SU-DHL-6 (cell line): ENCODE data around the gene UTP14A.
"Not testable (repeated sequence)": the region's sequence is repeated elsewhere in the genome, so short reads cannot be mapped to it uniquely, and the experiment has no call there.

Experiments used
- H2AFZ ChIP-seq: fragments of 200-600 bp; sonication (generic); 2 replicates; pipeline ENCODE4 v1.6.1; 2014; ENCODE audit warnings: low read depth, mild to moderate bottlenecking, moderate library complexity, mixed read lengths, antibody characterized with exemption, low read length; ENCODE audit not compliant: severe bottlenecking
- H3F3A ChIP-seq: fragments of 200-600 bp; shearing (Covaris generic); 2 replicates; pipeline ENCODE4 v1.6.0; 2016; ENCODE audit warnings: antibody characterized with exemption, mild to moderate bottlenecking; ENCODE audit not compliant: insufficient read depth
- H3K27ac ChIP-seq: fragments of 200-600 bp; sonication (generic); 2 replicates; pipeline ENCODE4 v1.5.1; 2016; ENCODE audit warnings: low read depth, mild to moderate bottlenecking, low read length, moderate library complexity, mixed read lengths
- H3K27me3 ChIP-seq: fragments of 200-600 bp; sonication (generic), shearing (Covaris generic); 2 replicates; pipeline ENCODE4 v1.6.0; 2014; ENCODE audit warnings: mild to moderate bottlenecking, low read length
- H3K36me3 ChIP-seq: fragments of 200-600 bp; sonication (generic); 2 replicates; pipeline ENCODE4 v1.6.1; 2014; ENCODE audit warnings: mild to moderate bottlenecking, low read length, mixed read lengths
- H3K4me2 ChIP-seq: fragments of 300-600, 200-600 bp; shearing (Covaris generic), sonication (generic); 2 replicates; pipeline ENCODE4 v1.6.0; 2014; ENCODE audit warnings: low read length, low read depth, mild to moderate bottlenecking; ENCODE audit not compliant: poor library complexity, severe bottlenecking
- H3K4me3 ChIP-seq: fragments of 200-600 bp; sonication (generic); 2 replicates; pipeline ENCODE4 v1.5.1; 2014; ENCODE audit warnings: antibody characterized with exemption, low read length, mild to moderate bottlenecking, mixed read lengths; ENCODE audit not compliant: insufficient read depth, poor library complexity, severe bottlenecking
- H3K79me2 ChIP-seq: fragments of 200-600 bp; sonication (generic); 2 replicates; pipeline ENCODE4 v1.6.1; 2014; ENCODE audit warnings: mild to moderate bottlenecking, low read length, moderate library complexity; ENCODE audit not compliant: insufficient read depth
- H3K9ac ChIP-seq: fragments of 200-600 bp; sonication (generic); 2 replicates; pipeline ENCODE4 v1.7.0; 2014; ENCODE audit warnings: mild to moderate bottlenecking, low read length
- H3K9me2 ChIP-seq: fragments of 200-600 bp; sonication (generic); replicated peaks from 2 replicates; pipeline ENCODE4 v1.6.1; 2014; ENCODE audit warnings: low read length; ENCODE audit not compliant: insufficient read depth
- H3K9me3 ChIP-seq: fragments of 200-600 bp; sonication (generic); 2 replicates; pipeline ENCODE4 v1.6.1; 2014; ENCODE audit warnings: low read length, mixed read lengths; ENCODE audit not compliant: insufficient read depth
- H4K20me1 ChIP-seq: fragments of 200-600 bp; sonication (generic); 2 replicates; pipeline ENCODE4 v1.6.1; 2014; ENCODE audit warnings: low read depth, mild to moderate bottlenecking, antibody characterized with exemption, low read length, moderate library complexity, mixed read lengths
- EZH2phosphoT487 ChIP-seq: fragments of 200-600 bp; sonication (generic), shearing (Covaris generic); conservative IDR thresholded peaks from 2 replicates; pipeline ENCODE4 v1.6.1; 2018; ENCODE audit warnings: mild to moderate bottlenecking, antibody characterized with exemption, low read length, moderate library complexity, mixed read lengths
- TF ChIP-seq, protein P1 (sequence below): fragments of 200-600 bp; sonication (generic); IDR thresholded peaks from one replicate; pipeline ENCODE4 v1.5.1; 2017; ENCODE audit warnings: antibody characterized with exemption, mild to moderate bottlenecking, low read length, moderate library complexity; ENCODE audit not compliant: insufficient read depth, poor library complexity, severe bottlenecking

UTP14A gene, protein sequence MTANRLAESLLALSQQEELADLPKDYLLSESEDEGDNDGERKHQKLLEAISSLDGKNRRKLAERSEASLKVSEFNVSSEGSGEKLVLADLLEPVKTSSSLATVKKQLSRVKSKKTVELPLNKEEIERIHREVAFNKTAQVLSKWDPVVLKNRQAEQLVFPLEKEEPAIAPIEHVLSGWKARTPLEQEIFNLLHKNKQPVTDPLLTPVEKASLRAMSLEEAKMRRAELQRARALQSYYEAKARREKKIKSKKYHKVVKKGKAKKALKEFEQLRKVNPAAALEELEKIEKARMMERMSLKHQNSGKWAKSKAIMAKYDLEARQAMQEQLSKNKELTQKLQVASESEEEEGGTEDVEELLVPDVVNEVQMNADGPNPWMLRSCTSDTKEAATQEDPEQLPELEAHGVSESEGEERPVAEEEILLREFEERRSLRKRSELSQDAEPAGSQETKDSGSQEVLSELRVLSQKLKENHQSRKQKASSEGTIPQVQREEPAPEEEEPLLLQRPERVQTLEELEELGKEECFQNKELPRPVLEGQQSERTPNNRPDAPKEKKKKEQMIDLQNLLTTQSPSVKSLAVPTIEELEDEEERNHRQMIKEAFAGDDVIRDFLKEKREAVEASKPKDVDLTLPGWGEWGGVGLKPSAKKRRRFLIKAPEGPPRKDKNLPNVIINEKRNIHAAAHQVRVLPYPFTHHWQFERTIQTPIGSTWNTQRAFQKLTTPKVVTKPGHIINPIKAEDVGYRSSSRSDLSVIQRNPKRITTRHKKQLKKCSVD

DNA sequence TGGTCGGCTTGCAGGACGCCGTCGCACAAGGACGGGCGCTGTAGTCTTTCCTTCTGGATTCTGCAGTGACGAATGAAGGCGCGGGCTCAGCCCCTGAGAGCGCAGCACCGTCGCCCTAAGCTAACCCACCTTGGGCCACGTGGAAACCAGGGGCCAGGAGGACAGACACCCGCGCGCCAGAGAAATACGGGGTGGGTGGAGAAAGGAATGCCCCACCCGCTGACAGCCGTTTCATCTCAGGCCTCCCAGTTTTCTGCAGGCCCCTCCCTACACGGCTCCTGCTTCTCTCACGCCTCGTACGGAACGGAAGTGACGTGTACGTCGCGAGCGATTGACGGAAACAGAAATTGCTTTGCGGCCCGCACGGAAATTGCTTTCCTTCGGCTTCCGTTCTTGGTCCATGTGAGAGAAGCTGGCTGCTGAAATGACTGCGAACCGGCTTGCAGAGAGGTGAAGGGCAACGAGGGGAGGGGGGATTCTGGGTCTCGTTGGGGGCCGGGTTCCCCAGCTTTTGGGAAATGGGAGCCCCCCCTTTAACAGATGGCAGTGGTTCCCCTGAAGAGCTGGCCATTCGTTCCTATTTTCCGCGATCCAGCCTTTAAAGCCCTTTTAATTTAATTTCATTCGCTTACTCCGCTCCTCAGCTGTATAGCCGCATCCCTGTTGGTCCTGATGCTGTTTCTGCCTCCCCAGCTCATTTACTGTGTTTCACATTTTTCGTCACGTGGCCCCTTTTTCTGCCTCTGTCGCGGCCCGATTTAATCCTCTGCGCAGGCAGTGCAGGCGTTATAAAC is at the start of gene UTP14A:
UTP14A (plus strand) TSS at position 378 of the 794 bp plus-strand sequence; CDS start at position 425, 47 bp downstream.
- H3K9ac ChIP-seq: peak within 1 kb of the TSS; percentile 94
- no peaks in the 10 kb centered on the region for H3K9me3 ChIP-seq
- H3K9me2 ChIP-seq: no peaks in the 10 kb centered on the region
- H4K20me1 ChIP-seq: no peaks in the 10 kb centered on the region
- TF ChIP-seq, protein P1, sequence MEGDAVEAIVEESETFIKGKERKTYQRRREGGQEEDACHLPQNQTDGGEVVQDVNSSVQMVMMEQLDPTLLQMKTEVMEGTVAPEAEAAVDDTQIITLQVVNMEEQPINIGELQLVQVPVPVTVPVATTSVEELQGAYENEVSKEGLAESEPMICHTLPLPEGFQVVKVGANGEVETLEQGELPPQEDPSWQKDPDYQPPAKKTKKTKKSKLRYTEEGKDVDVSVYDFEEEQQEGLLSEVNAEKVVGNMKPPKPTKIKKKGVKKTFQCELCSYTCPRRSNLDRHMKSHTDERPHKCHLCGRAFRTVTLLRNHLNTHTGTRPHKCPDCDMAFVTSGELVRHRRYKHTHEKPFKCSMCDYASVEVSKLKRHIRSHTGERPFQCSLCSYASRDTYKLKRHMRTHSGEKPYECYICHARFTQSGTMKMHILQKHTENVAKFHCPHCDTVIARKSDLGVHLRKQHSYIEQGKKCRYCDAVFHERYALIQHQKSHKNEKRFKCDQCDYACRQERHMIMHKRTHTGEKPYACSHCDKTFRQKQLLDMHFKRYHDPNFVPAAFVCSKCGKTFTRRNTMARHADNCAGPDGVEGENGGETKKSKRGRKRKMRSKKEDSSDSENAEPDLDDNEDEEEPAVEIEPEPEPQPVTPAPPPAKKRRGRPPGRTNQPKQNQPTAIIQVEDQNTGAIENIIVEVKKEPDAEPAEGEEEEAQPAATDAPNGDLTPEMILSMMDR: no peak
- no peak for TF ChIP-seq EZH2phosphoT487
- H2AFZ ChIP-seq: peak within 1 kb of the TSS; percentile 93
- no peaks in the 10 kb centered on the region for H3K27me3 ChIP-seq
- peak within 1 kb of the TSS; percentile 98 for H3K4me3 ChIP-seq
- H3K27ac ChIP-seq: peak within 1 kb of the TSS; percentile 70
- H3F3A ChIP-seq: no peaks in the 10 kb centered on the region; the same call in 1 of the 2 replicates
- H3K79me2 ChIP-seq: peaks cover 14% of the 10 kb centered on the region
- H3K4me2 ChIP-seq: peak within 1 kb of the TSS; percentile 90
- H3K36me3 ChIP-seq: no peaks in the 10 kb centered on the region

DNA sequence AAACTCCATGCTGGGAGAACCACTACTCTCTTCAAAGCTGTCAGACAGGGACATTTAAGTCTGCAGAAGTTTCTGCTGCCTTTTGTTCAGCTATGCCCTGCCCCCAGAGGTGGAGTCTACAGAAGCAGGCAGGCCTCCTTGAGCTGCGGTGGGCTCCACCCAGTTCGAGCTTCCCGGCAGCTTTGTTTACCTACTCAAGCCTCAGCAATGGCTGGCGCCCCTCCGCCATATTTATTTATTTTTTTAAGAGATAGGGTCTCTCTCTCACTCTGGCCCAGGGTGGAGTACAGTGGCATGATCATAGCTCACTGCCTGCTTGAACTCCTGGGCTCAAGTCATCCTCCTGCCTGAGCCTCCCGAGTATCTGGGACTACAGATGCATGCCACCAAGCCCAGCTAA is 46.8 kb upstream of the UTP14A start:
- not testable (repeated sequence) for H3K9me2 ChIP-seq, H3K27ac ChIP-seq, H3F3A ChIP-seq, H3K4me2 ChIP-seq, H3K4me3 ChIP-seq, H3K36me3 ChIP-seq, H3K79me2 ChIP-seq, H2AFZ ChIP-seq, H3K27me3 ChIP-seq, H3K9me3 ChIP-seq, H4K20me1 ChIP-seq, H3K9ac ChIP-seq

DNA sequence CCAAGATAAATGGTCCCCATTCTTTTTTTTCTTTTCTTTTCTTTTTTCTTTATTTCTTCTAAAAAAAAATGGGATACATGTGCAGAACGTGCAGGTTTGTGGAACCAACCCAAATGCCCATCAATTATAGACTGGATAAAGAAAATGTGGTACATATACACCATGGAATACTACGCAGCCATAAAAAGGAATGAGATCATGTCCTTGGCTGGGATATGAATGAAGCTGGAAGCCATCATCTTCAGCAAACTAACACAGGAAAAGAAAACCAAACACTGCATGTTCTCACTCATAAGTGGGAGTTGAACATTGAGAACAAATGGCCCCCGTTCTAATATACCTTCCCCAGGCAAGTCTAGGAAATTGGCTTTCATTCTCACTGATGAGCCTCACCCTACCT is 39.6 kb upstream of the UTP14A start:
- H3K9me3 ChIP-seq, H3K4me3 ChIP-seq, H3K36me3 ChIP-seq, H3K9me2 ChIP-seq, H4K20me1 ChIP-seq, H3F3A ChIP-seq, H3K4me2 ChIP-seq, H3K27me3 ChIP-seq, H3K27ac ChIP-seq, H3K79me2 ChIP-seq, H3K9ac ChIP-seq, H2AFZ ChIP-seq: not testable (repeated sequence)

DNA sequence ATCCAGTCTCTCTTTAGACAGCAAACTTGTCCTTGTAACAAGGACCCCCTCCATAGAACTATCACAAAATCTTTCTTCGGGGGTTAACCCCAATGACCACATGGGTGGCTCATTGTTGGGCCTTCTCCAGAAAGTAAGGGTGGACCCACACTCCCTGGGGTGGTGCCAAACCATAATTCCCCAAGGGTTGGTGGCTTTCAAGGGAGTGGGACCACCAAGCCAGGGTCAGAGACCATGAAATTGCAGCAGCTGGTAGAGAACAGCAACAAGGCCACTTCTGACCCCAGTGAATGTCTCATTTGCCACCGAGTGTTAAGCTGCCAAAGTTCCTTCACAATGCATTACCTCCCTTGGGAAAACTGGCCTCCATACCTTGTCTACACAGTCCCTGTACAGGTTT is 33.4 kb upstream of the UTP14A start:
- Histone ChIP-seq H3K4me3 (no peak overlapping the region), H3K9me2 (no peaks in the 10 kb centered on the region), H3K9me3 (no peaks in the 10 kb centered on the region), H2AFZ (no peak overlapping the region), H3K79me2 (no peaks in the 10 kb centered on the region), H4K20me1 (no peaks in the 10 kb centered on the region), H3K9ac (no peak overlapping the region), H3K36me3 (no peaks in the 10 kb centered on the region), H3K4me2 (no peak overlapping the region), H3F3A (no peaks in the 10 kb centered on the region), H3K27ac (no peak overlapping the region), H3K27me3 (no peaks in the 10 kb centered on the region)
- TF ChIP-seq, protein P1: no peak
- TF ChIP-seq EZH2phosphoT487: no peak
